Non-pigmented ciliary epithelial cell (primary cell): ENCODE data around the gene NUTM2A.
"Not testable (repeated sequence)": the region's sequence is repeated elsewhere in the genome, so short reads cannot be mapped to it uniquely, and the experiment has no call there.

Source experiments
- DNase-seq: peaks from one replicate; pipeline ENCODE4 v3.0.0-alpha.2; 2010; ENCODE audit warnings: low read depth

The NUTM2A gene

GRCh38 chr10:87225148-87225547, at the start of gene NUTM2A:
Gene NUTM2A, plus strand, starts transcription at chr10:87225448. Its CDS starts 383 bp downstream, at chr10:87225831.
- not testable (repeated sequence) for DNase-seq

- not testable (repeated sequence) for DNase-seq
Measured at GRCh38 chr10:87177587-87177986, 47.7 kb upstream of the NUTM2A start.

- DNase-seq = not testable (repeated sequence)
Measured at GRCh38 chr10:87184421-87184820, 40.8 kb upstream of the NUTM2A start.

- not testable (repeated sequence) for DNase-seq
Measured at GRCh38 chr10:87186016-87186415, 39.2 kb upstream of the NUTM2A start.

- DNase-seq = not testable (repeated sequence)
Measured at GRCh38 chr10:87187573-87187972, 37.7 kb upstream of the NUTM2A start.

DNA sequence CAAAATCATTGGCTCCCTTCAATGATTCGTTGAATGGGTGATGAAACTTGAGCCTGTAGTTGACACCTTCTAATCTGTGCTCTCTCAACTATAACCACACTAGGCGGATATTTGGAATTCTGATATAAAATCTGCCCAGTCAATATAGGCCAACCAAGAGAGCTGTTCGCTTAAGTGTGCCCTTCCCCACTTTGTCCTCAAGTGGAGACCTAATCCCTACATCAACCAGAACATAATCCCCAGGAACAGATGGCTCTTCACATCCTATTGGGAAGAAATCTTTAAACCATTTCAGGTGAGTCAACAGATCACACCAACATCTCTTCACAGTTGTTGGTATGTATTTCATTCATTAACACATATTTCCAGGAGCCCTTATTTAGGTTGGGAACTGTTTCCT, 33.4 kb upstream of the NUTM2A start:
- not testable (repeated sequence) for DNase-seq

- DNase-seq = not testable (repeated sequence)
Measured at GRCh38 chr10:87200924-87201323, 24.3 kb upstream of the NUTM2A start.

DNA sequence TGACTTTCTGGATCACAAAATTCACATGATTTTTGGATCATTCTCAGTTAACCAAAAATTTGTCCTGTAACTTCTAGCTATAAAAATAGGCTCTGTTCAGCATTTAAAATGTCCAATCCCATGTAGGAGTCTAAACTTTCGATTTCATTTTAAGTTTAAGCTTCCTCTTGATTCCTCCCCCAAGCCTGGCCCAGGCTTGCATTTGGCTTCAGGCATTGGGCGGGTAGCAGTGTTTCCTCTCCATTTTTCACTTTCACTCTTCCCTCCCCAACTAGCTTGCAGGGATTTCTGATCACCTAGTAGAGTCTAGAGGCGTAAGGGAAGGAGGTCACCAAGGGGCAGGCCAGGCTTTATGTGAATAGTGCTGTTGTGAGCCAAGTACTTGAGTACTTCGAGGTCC, 20.4 kb upstream of the NUTM2A start:
- DNase-seq = not testable (repeated sequence)

DNA sequence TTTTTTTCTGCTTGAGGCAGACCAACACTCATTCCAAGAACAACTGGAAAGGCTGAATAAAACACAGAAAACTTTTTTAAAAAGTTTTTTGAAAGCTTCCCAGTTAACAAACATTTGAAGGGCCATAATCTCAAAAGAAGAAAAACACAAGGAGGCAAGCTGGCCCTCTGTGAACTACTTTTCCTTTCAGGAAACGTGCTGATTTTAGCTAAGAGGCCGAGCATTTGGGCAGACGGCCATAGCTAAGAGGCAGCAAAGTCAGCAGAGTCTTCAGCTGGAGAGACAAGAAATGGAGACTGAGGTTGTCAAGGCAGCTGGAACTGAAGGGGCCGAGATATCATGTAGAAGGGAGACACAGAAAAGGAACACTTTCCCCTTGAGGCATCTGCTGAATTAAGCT, 18.3 kb upstream of the NUTM2A start:
- DNase-seq = not testable (repeated sequence)

- not testable (repeated sequence) for DNase-seq
Measured at GRCh38 chr10:87210309-87210708, 14.9 kb upstream of the NUTM2A start.

DNA sequence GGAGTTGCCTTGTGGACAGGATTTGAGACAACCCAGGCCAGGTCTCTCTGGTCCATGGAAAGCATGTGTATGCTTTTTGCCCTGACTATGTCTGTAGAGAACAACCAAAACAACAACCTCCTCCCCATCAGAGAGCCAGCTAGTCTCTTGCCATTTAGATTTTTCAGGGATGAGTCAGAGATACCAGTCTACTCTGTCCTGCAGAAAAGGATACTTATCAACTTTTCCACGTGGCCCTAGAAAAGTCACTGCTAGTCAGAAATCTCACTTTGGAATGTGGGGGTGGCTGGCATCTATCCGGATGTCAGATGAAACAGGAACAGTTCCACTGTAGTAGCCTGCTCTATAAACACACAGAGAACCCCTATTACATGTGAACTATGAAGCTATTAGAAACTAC, 13.4 kb upstream of the NUTM2A start:
- peak; percentile 14 for DNase-seq

DNA sequence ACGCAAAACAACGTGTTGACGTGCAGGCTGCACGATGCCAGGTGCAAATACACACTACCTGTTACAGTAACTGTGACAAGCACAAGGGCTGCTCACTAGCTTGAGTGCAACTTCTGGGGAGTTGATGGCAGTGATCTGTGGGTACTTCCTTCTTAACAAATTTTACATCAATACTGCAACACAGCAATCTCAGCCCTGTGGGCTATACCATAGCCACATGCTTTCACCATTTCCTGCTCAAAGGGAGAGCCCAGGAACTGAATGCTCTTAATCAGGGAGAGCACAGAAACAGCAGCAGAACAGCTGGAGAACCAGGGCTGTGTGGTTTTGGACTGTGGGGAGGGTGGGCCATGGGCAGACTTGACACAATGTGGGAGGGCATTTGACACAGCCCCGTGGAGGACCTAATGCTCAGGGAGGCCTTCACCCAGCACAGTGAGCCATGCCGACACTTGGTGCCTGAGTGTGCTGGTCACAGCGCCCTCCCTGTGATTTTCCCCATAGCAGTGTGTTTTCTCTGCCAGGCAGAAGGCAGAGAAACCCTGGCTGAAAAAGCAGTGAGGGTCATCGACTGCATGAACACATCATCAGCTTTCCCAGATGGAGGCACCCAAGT, 12.0 kb upstream of the NUTM2A start:
- not testable (repeated sequence) for DNase-seq

DNA sequence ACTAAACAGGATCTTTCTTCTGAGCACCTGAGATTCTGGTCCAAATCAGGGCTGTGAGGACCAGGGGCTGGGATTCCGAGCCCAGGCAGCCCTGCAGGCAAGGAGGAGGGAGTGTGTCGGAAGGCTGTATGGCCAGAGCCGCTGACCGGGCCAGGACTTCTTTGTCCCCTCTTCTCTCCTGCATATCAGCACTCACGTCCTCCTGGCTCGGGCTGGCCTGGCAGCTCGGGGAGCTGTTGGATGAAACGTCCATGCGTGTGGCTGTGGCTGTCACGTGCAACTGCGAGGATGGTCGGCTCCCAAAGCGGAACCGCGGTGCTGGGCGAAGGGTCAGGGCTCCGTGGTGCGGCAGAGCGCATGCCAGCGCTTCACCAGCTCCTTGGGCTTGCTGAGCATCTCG, 11.4 kb upstream of the NUTM2A start:
- DNase-seq = not testable (repeated sequence)

- DNase-seq = not testable (repeated sequence)
Measured at GRCh38 chr10:87216120-87216519, 9.1 kb upstream of the NUTM2A start.

DNA sequence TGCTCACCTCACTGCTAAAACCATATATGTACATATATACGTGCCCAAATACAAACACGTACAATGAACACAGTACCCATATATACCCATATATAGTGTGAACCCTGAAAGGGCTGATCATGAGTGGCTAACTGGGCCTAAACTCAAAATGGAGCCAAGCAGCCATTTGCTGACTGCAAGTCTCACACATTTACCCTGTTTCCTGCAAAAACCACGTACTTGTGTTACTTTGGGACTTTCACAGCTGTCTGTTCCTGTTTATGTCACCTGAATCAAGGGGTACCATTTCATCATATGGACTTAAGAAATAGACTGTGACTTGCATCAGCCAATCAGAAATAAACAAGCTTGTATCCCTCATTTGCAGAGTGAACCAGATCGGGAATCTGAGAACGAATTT, 5.9 kb upstream of the NUTM2A start:
- not testable (repeated sequence) for DNase-seq

DNA sequence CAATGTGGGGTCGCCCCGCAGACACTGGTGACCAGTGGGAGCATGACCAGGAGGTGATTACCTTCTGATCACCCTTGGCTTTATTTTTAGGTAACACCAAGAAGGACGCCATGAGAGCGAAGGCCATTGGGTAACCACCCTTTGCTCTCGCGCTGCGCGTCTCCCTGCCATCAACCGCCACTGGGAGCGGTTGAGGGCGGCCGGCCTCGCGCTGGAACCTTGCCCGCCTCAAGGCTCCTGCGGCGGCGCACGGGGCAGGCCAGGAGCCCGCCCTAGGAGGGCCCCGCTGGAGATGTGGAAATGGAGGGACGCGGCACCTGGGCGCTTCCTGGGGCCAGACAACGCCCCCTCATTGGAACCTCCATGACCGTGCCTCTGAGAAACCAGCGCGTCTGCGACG, 2.5 kb upstream of the NUTM2A start:
- not testable (repeated sequence) for DNase-seq

DNA sequence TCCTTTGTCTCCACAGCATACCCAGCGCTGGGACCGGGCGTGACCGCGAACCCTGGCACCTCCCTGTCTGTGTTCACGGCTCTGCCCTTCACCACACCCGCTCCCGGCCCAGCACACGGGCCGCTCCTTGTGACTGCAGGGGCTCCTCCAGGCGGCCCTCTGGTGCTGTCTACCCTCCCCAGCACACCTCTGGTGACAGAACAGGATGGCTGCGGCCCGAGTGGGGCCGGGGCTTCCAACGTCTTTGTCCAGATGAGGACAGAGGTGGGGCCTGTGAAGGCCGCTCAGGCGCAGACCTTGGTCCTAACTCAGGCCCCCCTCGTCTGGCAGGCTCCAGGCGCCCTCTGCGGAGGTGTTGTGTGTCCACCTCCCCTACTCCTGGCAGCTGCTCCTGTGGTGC, 3.0 kb downstream of the NUTM2A start:
- not testable (repeated sequence) for DNase-seq

DNA sequence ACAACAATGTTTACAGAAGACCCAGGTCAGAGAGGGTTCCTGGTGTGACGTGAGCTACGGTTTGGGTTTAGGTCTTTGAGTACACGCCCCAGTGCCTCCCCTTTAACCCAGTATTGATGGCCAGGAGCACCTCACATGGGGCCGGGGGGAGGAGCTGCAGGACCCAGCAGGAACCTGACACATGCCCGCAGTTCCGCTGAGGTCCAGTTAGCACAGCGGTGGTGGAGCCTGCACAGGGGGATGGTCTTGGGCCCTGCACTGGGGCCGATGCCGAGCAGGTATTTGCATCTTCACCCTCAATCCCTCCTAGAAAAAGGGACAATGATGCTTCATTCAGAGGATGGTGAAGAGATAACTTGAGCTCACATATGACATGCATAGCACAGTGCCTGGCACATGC, 4.0 kb downstream of the NUTM2A start:
- DNase-seq = not testable (repeated sequence)

- DNase-seq = not testable (repeated sequence)
Measured at GRCh38 chr10:87234854-87235253, 9.6 kb downstream of the NUTM2A start.

GRCh38 chr10:87237244-87237643, 12.0 kb downstream of the NUTM2A start:
- DNase-seq = not testable (repeated sequence)

- DNase-seq = not testable (repeated sequence)
Measured at GRCh38 chr10:87239346-87239808, 14.1 kb downstream of the NUTM2A start.

- DNase-seq = not testable (repeated sequence)
Measured at GRCh38 chr10:87242192-87242591, 16.9 kb downstream of the NUTM2A start.

DNA sequence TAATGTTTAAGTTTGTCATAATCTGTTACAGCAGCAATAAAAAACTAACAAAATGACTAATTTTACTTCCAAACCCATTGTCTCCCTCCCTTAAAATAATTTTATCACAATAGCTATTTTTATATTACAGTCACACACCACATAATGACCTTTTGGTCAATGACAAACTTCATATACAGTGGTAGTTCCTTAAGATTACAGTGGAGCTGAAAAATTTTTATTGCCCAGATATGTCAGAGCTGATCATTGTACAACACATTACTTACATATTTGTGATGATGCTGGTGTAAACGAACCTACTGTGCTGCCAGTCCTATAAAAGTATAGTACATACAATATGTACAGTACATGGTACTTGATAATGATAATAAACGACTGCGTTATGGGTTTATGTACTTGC, 22.1 kb downstream of the NUTM2A start:
- not testable (repeated sequence) for DNase-seq

DNA sequence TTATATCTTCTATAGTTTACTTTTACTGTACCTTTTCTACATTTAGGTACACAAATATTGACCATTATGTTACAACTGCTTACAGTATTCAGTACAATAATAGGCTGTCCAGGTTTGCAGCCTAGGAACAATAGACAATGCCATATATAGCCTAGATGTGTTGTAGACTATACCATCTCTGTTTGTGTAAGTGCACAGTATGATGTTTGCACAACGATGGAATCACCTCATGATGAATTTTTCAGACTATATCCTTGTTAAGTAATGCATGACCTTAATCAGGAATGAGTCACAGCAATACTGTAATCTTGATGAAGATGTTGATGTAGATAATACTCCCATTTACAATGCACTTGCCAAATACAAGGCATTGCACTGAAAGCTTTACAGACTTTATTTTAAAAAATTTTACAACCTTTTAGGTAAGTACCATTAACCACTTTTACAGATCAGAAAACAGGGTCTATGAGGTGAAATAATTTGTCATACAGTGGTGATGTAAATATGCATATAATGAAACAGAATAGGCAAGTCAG, 23.6 kb downstream of the NUTM2A start:
- DNase-seq = peak; percentile 3
